Measurements from ENCODE around the gene EFL1.

DNA sequence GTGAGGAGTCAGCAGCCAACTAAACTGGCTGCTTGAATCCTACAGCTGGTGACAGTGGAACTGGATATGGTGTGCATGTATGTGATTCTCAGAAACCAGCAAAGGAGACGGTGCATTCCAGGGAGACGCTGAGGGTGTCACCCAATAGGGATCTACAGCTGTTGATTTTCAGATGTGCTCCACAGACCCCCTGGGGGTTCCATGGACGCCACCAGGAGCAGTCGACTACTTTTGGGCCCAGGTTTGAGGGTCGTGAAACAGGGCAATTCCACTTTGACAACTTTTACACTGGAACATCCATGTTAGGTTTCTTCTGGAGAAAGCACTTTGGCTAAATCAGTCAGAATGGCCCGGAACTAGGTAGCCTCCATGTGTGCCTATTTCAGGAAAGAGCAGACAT lies 145.2 kb downstream of the EFL1 start:
- TF ChIP-seq, protein P1, sequence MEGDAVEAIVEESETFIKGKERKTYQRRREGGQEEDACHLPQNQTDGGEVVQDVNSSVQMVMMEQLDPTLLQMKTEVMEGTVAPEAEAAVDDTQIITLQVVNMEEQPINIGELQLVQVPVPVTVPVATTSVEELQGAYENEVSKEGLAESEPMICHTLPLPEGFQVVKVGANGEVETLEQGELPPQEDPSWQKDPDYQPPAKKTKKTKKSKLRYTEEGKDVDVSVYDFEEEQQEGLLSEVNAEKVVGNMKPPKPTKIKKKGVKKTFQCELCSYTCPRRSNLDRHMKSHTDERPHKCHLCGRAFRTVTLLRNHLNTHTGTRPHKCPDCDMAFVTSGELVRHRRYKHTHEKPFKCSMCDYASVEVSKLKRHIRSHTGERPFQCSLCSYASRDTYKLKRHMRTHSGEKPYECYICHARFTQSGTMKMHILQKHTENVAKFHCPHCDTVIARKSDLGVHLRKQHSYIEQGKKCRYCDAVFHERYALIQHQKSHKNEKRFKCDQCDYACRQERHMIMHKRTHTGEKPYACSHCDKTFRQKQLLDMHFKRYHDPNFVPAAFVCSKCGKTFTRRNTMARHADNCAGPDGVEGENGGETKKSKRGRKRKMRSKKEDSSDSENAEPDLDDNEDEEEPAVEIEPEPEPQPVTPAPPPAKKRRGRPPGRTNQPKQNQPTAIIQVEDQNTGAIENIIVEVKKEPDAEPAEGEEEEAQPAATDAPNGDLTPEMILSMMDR (IDR thresholded peaks at IDR 0.05 in 4 of 5, conservative IDR thresholded peaks at IDR 0.05 in 1 of 5), result no peak
- no peak for TF ChIP-seq POLR2A (IDR thresholded peaks at IDR 0.05)

Data from gastrocnemius medialis (tissue), 4 donors.